Temporal lobe (tissue), 1 donor: ENCODE measurements around the gene ATP5F1D. TPM values are rescaled to one million over a fixed set of nuclear protein-coding genes. Genes with fewer than 3 reads are reported as not detected.

Source experiments
- total RNA-seq: library from RNA; depleted of rRNA; stranded (reverse); fragments of >200 nt; gene quantifications from one replicate; pipeline ENCODE4 v1.2.3, GENCODE V29; 2014

The ATP5F1D gene
- total RNA-seq, 1 donor from 2014 or later = 27.5 TPM

Other genes with a start within 250 kb of the ATP5F1D start
- gene GRIN3B, start 241.3 kb upstream of the ATP5F1D start, total RNA-seq = under 0.01 TPM
- gene TMEM259, start 220.6 kb upstream of the ATP5F1D start, total RNA-seq = 30.2 TPM
- gene RNU6-2, start 220.2 kb upstream of the ATP5F1D start, total RNA-seq = not detected
- 4.4 TPM for gene CNN2, start 215.1 kb upstream of the ATP5F1D start, total RNA-seq
- 0.74 TPM for gene ABCA7, start 201.6 kb upstream of the ATP5F1D start, total RNA-seq
- 3.7 TPM for gene ARHGAP45, start 174.6 kb upstream of the ATP5F1D start, total RNA-seq
- gene POLR2E, start 146.4 kb upstream of the ATP5F1D start, total RNA-seq = 31.0 TPM
- gene GPX4, start 137.8 kb upstream of the ATP5F1D start, total RNA-seq = 95.9 TPM
- gene SBNO2, start 67.5 kb upstream of the ATP5F1D start, total RNA-seq = 5.2 TPM
- gene STK11, start 36.0 kb upstream of the ATP5F1D start, total RNA-seq = 30.0 TPM
- 6.4 TPM for gene CBARP, start 3.7 kb upstream of the ATP5F1D start, total RNA-seq
- gene MIDN, start 6.8 kb downstream of the ATP5F1D start, total RNA-seq = 22.6 TPM
- gene CIRBP, start 27.6 kb downstream of the ATP5F1D start, total RNA-seq = 289 TPM
- 8.9 TPM for gene FAM174C, start 33.8 kb downstream of the ATP5F1D start, total RNA-seq
- 4.9 TPM for gene EFNA2, start 44.1 kb downstream of the ATP5F1D start, total RNA-seq
- gene NDUFS7, start 142.2 kb downstream of the ATP5F1D start, total RNA-seq = 21.4 TPM
- 10.3 TPM for gene GAMT, start 159.8 kb downstream of the ATP5F1D start, total RNA-seq
- gene DAZAP1, start 165.8 kb downstream of the ATP5F1D start, total RNA-seq = 25.8 TPM
- 418 TPM for gene RPS15, start 196.6 kb downstream of the ATP5F1D start, total RNA-seq
- gene APC2, start 208.4 kb downstream of the ATP5F1D start, total RNA-seq = 193 TPM
- gene C19orf25, start 237.5 kb downstream of the ATP5F1D start, total RNA-seq = 13.5 TPM
- 2.2 TPM for gene PCSK4, start 248.6 kb downstream of the ATP5F1D start, total RNA-seq
- gene REEP6, start 249.4 kb downstream of the ATP5F1D start, total RNA-seq = 0.98 TPM